ENCODE measurements around the gene GRID2IP.

GRID2IP gene

DNA sequence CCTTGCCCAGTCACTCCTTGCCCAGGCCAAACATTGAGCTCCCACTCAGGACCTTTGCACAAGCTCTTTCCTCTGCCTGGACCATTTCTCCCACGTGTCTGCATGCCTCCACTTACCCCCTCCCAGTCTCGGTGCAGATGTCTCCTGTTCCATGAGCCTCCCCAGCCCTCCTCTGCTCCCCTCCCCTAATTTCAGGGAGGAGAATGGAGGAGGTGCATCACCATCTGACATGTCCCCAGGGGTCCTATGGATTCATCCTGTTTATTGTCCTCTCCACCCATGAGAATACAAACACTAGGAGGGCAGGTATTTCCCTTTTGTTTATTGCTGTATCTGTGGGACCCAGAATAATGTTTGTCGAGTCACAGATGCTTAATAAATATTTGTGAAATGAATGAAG lies 8.6 kb upstream of the GRID2IP start:
- no peaks in the 10 kb centered on the region for H3K9me3 ChIP-seq (ENCODE audit: control insufficient read depth in 2 of 2, low read length in 2 of 2)
- H3K36me3 ChIP-seq (ENCODE audit: control insufficient read depth in 2 of 2, insufficient read depth in 2 of 2, low read length in 2 of 2): no peaks in the 10 kb centered on the region
- no peak overlapping the region for H3K27ac ChIP-seq (ENCODE audit: low read length)
- no peak overlapping the region for H3K9ac ChIP-seq (ENCODE audit: low read length in 2 of 2)
- H3K27me3 ChIP-seq (ENCODE audit: control insufficient read depth in 1 of 2, insufficient read depth in 2 of 2, low read length in 2 of 2): no peaks in the 10 kb centered on the region
- no peak overlapping the region for H3K4me3 ChIP-seq (ENCODE audit: low read length in 2 of 2)
- no peaks in the 10 kb centered on the region for H3K4me1 ChIP-seq (ENCODE audit: control insufficient read depth, insufficient read depth, low read length)

- Histone ChIP-seq H3K4me1 (ENCODE audit: control insufficient read depth, insufficient read depth, low read length) (no peaks in the 10 kb centered on the region), H3K9me3 (ENCODE audit: control insufficient read depth in 2 of 2, low read length in 2 of 2) (no peaks in the 10 kb centered on the region), H3K4me3 (ENCODE audit: low read length in 2 of 2) (no peak overlapping the region), H3K27ac (ENCODE audit: low read length) (no peak overlapping the region), H3K27me3 (ENCODE audit: control insufficient read depth in 1 of 2, insufficient read depth in 2 of 2, low read length in 2 of 2) (no peaks in the 10 kb centered on the region), H3K36me3 (ENCODE audit: control insufficient read depth in 2 of 2, insufficient read depth in 2 of 2, low read length in 2 of 2) (no peaks in the 10 kb centered on the region), H3K9ac (ENCODE audit: low read length in 2 of 2) (no peak overlapping the region)
These were observed 7.6 kb upstream of the GRID2IP start for GRCh38 chr7:6558837-6559236.

GRCh38 chr7:6556196-6556595 lies 4.9 kb upstream of the GRID2IP start:
- Histone ChIP-seq H3K4me1 (ENCODE audit: control insufficient read depth, insufficient read depth, low read length) (no peaks in the 10 kb centered on the region), H3K9ac (ENCODE audit: low read length in 2 of 2) (no peak overlapping the region), H3K36me3 (ENCODE audit: control insufficient read depth in 2 of 2, insufficient read depth in 2 of 2, low read length in 2 of 2) (no peaks in the 10 kb centered on the region), H3K27ac (ENCODE audit: low read length) (no peak overlapping the region), H3K9me3 (ENCODE audit: control insufficient read depth in 2 of 2, low read length in 2 of 2) (no peaks in the 10 kb centered on the region), H3K27me3 (ENCODE audit: control insufficient read depth in 1 of 2, insufficient read depth in 2 of 2, low read length in 2 of 2) (peaks cover 0 to 3% of the 10 kb centered on the region in 2 donors), H3K4me3 (ENCODE audit: low read length in 2 of 2) (no peak overlapping the region)

GRCh38 chr7:6554848-6555247 lies 3.6 kb upstream of the GRID2IP start:
- H3K27me3 ChIP-seq (ENCODE audit: control insufficient read depth in 1 of 2, insufficient read depth in 2 of 2, low read length in 2 of 2): peaks cover 0 to 3% of the 10 kb centered on the region in 2 donors
- H3K27ac ChIP-seq (ENCODE audit: low read length): no peak overlapping the region
- H3K4me3 ChIP-seq (ENCODE audit: low read length in 2 of 2): no peak overlapping the region
- no peaks in the 10 kb centered on the region for H3K9me3 ChIP-seq (ENCODE audit: control insufficient read depth in 2 of 2, low read length in 2 of 2)
- H3K4me1 ChIP-seq (ENCODE audit: control insufficient read depth, insufficient read depth, low read length): no peaks in the 10 kb centered on the region
- no peak overlapping the region for H3K9ac ChIP-seq (ENCODE audit: low read length in 2 of 2)
- H3K36me3 ChIP-seq (ENCODE audit: control insufficient read depth in 2 of 2, insufficient read depth in 2 of 2, low read length in 2 of 2): no peaks in the 10 kb centered on the region

DNA sequence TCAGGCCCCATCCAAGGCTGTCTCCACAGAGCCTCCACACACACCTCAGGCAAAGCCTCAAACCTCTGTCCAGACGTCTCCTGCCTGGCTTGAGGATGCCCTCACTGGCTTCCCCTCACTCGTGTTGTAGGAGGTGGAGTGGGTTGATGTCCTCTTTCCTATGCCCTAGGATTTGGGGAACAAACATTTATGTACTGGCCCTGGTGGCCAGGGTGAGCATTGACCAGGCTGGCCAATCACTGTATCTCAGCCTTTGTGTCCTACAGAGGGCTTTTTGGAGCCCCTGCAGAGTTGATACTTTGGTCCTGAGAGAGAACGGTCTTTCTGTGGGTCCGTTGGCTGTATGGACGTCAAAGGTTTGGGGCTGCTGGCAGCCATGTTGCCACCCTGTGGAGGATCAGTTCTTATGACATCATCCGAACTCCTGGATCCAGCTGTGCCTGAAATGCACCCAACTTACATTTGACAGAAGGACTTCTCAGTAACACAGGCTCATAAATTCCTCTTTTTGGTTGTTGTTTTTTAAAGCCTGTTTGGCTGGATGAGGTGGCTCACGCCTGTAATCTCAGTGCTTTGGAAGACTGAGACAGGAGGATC lies 2.3 kb upstream of the GRID2IP start:
- Histone ChIP-seq H3K27me3 (ENCODE audit: control insufficient read depth in 1 of 2, insufficient read depth in 2 of 2, low read length in 2 of 2) (peaks cover 0 to 3% of the 10 kb centered on the region in 2 donors), H3K9me3 (ENCODE audit: control insufficient read depth in 2 of 2, low read length in 2 of 2) (no peaks in the 10 kb centered on the region), H3K4me3 (ENCODE audit: low read length in 2 of 2) (no peak overlapping the region), H3K9ac (ENCODE audit: low read length in 2 of 2) (no peak overlapping the region), H3K36me3 (ENCODE audit: control insufficient read depth in 2 of 2, insufficient read depth in 2 of 2, low read length in 2 of 2) (no peaks in the 10 kb centered on the region), H3K27ac (ENCODE audit: low read length) (no peak overlapping the region), H3K4me1 (ENCODE audit: control insufficient read depth, insufficient read depth, low read length) (no peaks in the 10 kb centered on the region)

DNA sequence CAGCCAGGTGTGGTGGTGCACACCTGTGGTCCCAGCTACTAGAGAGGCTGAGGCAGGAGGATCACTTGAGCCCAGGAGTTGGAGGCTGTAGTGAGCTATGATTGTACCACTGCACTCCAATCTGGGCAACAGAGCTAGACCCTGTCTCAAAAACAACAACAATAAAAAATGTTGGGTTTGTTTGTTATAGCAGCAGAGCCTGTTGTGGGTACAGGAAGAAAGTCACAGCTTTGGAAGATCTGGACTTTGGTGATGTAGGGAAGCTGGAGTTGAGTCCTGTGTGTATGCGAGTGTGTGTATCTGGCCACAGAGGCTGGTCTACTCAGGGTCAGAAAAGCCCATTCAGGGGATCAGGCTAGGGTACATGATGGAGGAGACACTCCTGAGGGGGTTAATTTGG lies 3.9 kb downstream of the GRID2IP start:
- no peak overlapping the region for H3K9ac ChIP-seq (ENCODE audit: low read length in 2 of 2)
- H3K27me3 ChIP-seq (ENCODE audit: control insufficient read depth in 1 of 2, insufficient read depth in 2 of 2, low read length in 2 of 2): no peaks in the 10 kb centered on the region
- H3K27ac ChIP-seq (ENCODE audit: low read length): no peak overlapping the region
- H3K9me3 ChIP-seq (ENCODE audit: control insufficient read depth in 2 of 2, low read length in 2 of 2): no peaks in the 10 kb centered on the region
- H3K4me1 ChIP-seq (ENCODE audit: control insufficient read depth, insufficient read depth, low read length): no peaks in the 10 kb centered on the region
- no peaks in the 10 kb centered on the region for H3K36me3 ChIP-seq (ENCODE audit: control insufficient read depth in 2 of 2, insufficient read depth in 2 of 2, low read length in 2 of 2)
- H3K4me3 ChIP-seq (ENCODE audit: low read length in 2 of 2): no peak overlapping the region

GRCh38 chr7:6546498-6547251 lies 4.6 kb downstream of the GRID2IP start:
- no peaks in the 10 kb centered on the region for H3K36me3 ChIP-seq (ENCODE audit: control insufficient read depth in 2 of 2, insufficient read depth in 2 of 2, low read length in 2 of 2)
- no peaks in the 10 kb centered on the region for H3K27me3 ChIP-seq (ENCODE audit: control insufficient read depth in 1 of 2, insufficient read depth in 2 of 2, low read length in 2 of 2)
- no peaks in the 10 kb centered on the region for H3K4me1 ChIP-seq (ENCODE audit: control insufficient read depth, insufficient read depth, low read length)

DNA sequence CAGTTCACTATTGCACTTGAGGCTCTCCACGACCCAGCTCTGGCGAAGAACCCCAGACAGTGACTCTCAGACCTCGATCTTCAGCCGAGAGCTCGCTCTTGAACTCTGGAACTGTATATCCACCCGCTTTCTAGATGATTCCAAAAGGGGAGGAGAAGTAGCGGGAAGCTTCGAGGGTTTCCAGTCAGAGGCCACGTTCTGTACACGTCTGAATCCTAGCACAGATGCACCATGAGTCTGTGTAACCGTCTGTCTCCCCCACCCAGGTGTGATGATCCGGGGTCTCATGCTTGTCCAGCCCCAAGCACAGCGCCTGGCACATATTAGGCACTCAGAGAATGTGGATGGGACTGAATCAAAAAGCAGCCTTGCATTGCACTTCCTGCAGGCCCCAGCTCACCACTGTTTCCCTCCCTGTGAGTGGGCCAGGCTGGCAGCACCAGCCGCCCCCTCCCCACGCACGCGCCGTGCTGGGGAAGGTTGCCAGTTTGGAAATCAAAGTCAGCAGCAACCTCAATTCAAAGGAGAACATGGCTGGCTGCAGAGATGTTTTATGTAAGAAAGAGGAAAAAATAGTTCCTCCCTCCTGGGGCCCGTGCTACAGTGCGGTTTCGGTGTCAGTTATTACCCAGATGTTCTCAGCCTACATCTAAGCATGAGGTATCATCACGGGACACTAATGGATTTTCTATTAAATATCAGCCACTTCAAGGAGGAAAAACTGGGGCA lies 5.7 kb downstream of the GRID2IP start:
- Histone ChIP-seq H3K36me3 (ENCODE audit: control insufficient read depth in 2 of 2, insufficient read depth in 2 of 2, low read length in 2 of 2) (no peaks in the 10 kb centered on the region), H3K9me3 (ENCODE audit: control insufficient read depth in 2 of 2, low read length in 2 of 2) (no peaks in the 10 kb centered on the region), H3K27ac (ENCODE audit: low read length) (no peak overlapping the region), H3K9ac (ENCODE audit: low read length in 2 of 2) (no peak overlapping the region), H3K27me3 (ENCODE audit: control insufficient read depth in 1 of 2, insufficient read depth in 2 of 2, low read length in 2 of 2) (peaks cover 0 to 5% of the 10 kb centered on the region in 2 donors), H3K4me3 (ENCODE audit: low read length in 2 of 2) (no peak overlapping the region), H3K4me1 (ENCODE audit: control insufficient read depth, insufficient read depth, low read length) (no peaks in the 10 kb centered on the region)

More at GRCh38 chr7:6546498-6547251, 4.6 kb downstream of the GRID2IP start:
- Histone ChIP-seq H3K9ac (ENCODE audit: low read length in 2 of 2) (no peak overlapping the region), H3K9me3 (ENCODE audit: control insufficient read depth in 2 of 2, low read length in 2 of 2) (no peaks in the 10 kb centered on the region), H3K4me3 (ENCODE audit: low read length in 2 of 2) (no peak overlapping the region), H3K27ac (ENCODE audit: low read length) (no peak overlapping the region)

DNA sequence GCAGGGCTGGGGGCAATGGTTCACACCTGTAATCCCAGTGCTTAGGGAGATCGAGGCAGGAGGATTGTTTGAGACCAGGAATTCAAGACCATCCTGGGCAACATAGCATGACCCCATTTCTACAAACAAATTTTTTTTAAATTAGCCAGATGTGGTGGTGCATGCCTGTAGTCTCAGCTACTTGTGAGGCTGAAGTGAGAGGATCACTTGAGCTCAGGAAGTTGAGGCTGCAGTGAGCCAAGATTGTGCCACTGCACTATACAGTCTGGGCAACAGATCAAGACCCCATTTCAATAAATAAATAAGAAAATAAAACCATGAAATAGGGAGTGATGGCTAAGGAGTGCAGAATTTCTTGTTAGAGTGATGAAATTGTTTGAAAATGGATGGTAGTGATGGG lies 8.9 kb downstream of the GRID2IP start:
- no peak overlapping the region for H3K9ac ChIP-seq (ENCODE audit: low read length in 2 of 2)
- no peaks in the 10 kb centered on the region for H3K36me3 ChIP-seq (ENCODE audit: control insufficient read depth in 2 of 2, insufficient read depth in 2 of 2, low read length in 2 of 2)
- H3K4me1 ChIP-seq (ENCODE audit: control insufficient read depth, insufficient read depth, low read length): no peaks in the 10 kb centered on the region
- no peaks in the 10 kb centered on the region for H3K9me3 ChIP-seq (ENCODE audit: control insufficient read depth in 2 of 2, low read length in 2 of 2)
- no peak overlapping the region for H3K4me3 ChIP-seq (ENCODE audit: low read length in 2 of 2)
- no peak overlapping the region for H3K27ac ChIP-seq (ENCODE audit: low read length)
- H3K27me3 ChIP-seq (ENCODE audit: control insufficient read depth in 1 of 2, insufficient read depth in 2 of 2, low read length in 2 of 2): peaks cover 12 to 14% of the 10 kb centered on the region in 2 donors

- Histone ChIP-seq H3K9me3 (ENCODE audit: control insufficient read depth in 2 of 2, low read length in 2 of 2) (no peaks in the 10 kb centered on the region), H3K9ac (ENCODE audit: low read length in 2 of 2) (no peak overlapping the region), H3K4me1 (ENCODE audit: control insufficient read depth, insufficient read depth, low read length) (peaks cover 9% of the 10 kb centered on the region), H3K27ac (ENCODE audit: low read length) (no peak overlapping the region), H3K36me3 (ENCODE audit: control insufficient read depth in 2 of 2, insufficient read depth in 2 of 2, low read length in 2 of 2) (no peaks in the 10 kb centered on the region), H3K27me3 (ENCODE audit: control insufficient read depth in 1 of 2, insufficient read depth in 2 of 2, low read length in 2 of 2) (peaks cover 29 to 32% of the 10 kb centered on the region in 2 donors), H3K4me3 (ENCODE audit: low read length in 2 of 2) (peak overlapping the region in 1 of 2 donors; percentile 47)
These were observed 14.7 kb downstream of the GRID2IP start for GRCh38 chr7:6536262-6537260.

All from stomach smooth muscle (tissue), 2 donors.